ENCODE results near the gene USP7. TPM values are rescaled to one million over a fixed set of nuclear protein-coding genes. Genes with fewer than 3 reads are reported as not detected.

Gene USP7
- polyA plus RNA-seq, 3 donors = 2.4 to 31.7 (median 4.1) TPM

DNA sequence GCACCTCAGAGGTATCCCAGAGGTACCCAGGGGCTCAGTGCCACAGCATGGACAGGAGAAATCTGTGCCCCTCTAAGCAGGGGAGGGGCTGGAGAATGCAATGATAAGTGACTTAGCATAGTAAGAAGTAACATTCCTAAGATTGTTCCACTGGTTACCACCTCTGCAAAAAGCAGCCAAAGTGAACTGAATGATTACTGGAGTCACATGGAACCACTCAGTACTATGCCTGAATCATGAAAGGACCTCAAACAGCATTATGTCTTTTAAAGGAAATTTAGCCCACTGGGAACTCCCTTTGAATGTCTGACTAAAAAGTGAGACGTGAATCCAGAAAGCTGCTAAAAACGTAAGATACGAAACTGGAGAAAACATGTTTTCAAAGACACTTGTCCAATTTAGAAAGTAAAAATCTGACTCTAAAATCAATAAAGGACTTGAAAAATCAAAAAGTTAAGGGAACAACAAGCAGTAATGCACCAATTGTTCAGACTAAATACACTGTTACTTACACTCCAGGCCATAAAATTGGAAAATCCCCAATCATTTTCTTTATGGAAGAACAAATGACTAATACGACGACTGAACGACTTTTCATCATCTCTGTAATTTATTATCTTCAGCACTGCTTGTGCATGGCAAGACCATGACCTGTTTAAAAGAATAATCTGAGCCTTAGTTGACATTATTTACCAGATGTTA lies 42.9 kb downstream of the USP7 start:
- Mint-ChIP-seq H3K4me3 (no peak overlapping the region), H3K9me3 (no peaks in the 10 kb centered on the region), H3K36me3 (peaks cover 87 to 94% of the 10 kb centered on the region in 2 donors), H3K27ac (no peak overlapping the region), H3K27me3 (ENCODE audit: low read depth in 3 of 3) (peaks cover 0 to 3% (median 0%) of the 10 kb centered on the region in 3 donors), H3K4me1 (peaks cover 2% of the 10 kb centered on the region)
- 94% methylated on average over 3 of the region's 6 CpGs for WGBS (ENCODE audit: insufficient coverage)
- H3K4me2 ChIP-seq (replicated peaks; ENCODE audit: extremely low read depth, low read length, poor library complexity, severe bottlenecking) = no peak overlapping the region
- no peak overlapping the region for H3K4me3 ChIP-seq (replicated peaks in 1 of 3; ENCODE audit: low read depth in 2 of 3, low read length in 3 of 3)
- no peaks in the 10 kb centered on the region for H3K4me1 ChIP-seq (ENCODE audit: control insufficient read depth in 1 of 2, insufficient read depth in 2 of 2, low read length in 2 of 2)
- H3K9me3 ChIP-seq (replicated peaks in 1 of 2; ENCODE audit: control insufficient read depth in 1 of 2, insufficient read depth in 1 of 2, low read length in 2 of 2) = no peaks in the 10 kb centered on the region
- peak overlapping the region in 1 of 2 donors; percentile 20 for H3K27ac ChIP-seq (ENCODE audit: low read depth in 1 of 2, low read length in 2 of 2)
- no peaks in the 10 kb centered on the region for H3K27me3 ChIP-seq (ENCODE audit: control insufficient read depth in 2 of 2, insufficient read depth in 2 of 2, low read length in 2 of 2)
- peaks cover 97% of the 10 kb centered on the region for H4K20me1 ChIP-seq (ENCODE audit: insufficient read depth, low read length)
- intact Hi-C loops (cut with micrococcal nuclease) = no loop called here
- no peak for DNase-seq
- H3K79me2 ChIP-seq (ENCODE audit: insufficient read depth, low read length) = peaks cover 47% of the 10 kb centered on the region
- TF ChIP-seq CTCF (IDR thresholded peaks at IDR 0.05) = no peak
- H2AFZ ChIP-seq (ENCODE audit: insufficient read depth, low read depth, low read length, poor library complexity, severe bottlenecking) = no peak overlapping the region
- no peak overlapping the region for H3K9ac ChIP-seq (ENCODE audit: insufficient read depth, low read length, poor library complexity, severe bottlenecking)
- peaks cover 84 to 100% of the 10 kb centered on the region in 2 donors for H3K36me3 ChIP-seq (replicated peaks in 1 of 2; ENCODE audit: control insufficient read depth in 1 of 2, insufficient read depth in 2 of 2, low read length in 2 of 2)

GRCh38 chr16:8919934-8920462 lies 43.7 kb downstream of the USP7 start:
- Histone ChIP-seq H2AFZ (ENCODE audit: insufficient read depth, low read depth, low read length, poor library complexity, severe bottlenecking) (no peak overlapping the region), H3K79me2 (ENCODE audit: insufficient read depth, low read length) (peaks cover 39% of the 10 kb centered on the region), H3K9ac (ENCODE audit: insufficient read depth, low read length, poor library complexity, severe bottlenecking) (no peak overlapping the region), H3K4me1 (ENCODE audit: control insufficient read depth in 1 of 2, insufficient read depth in 2 of 2, low read length in 2 of 2) (no peaks in the 10 kb centered on the region), H3K27me3 (ENCODE audit: control insufficient read depth in 2 of 2, insufficient read depth in 2 of 2, low read length in 2 of 2) (no peaks in the 10 kb centered on the region), H3K27ac (ENCODE audit: low read depth in 1 of 2, low read length in 2 of 2) (no peak overlapping the region), H3K36me3 (replicated peaks in 1 of 2; ENCODE audit: control insufficient read depth in 1 of 2, insufficient read depth in 2 of 2, low read length in 2 of 2) (peaks cover 85 to 100% of the 10 kb centered on the region in 2 donors), H4K20me1 (ENCODE audit: insufficient read depth, low read length) (peaks cover 97% of the 10 kb centered on the region), H3K4me2 (replicated peaks; ENCODE audit: extremely low read depth, low read length, poor library complexity, severe bottlenecking) (no peak overlapping the region), H3K9me3 (replicated peaks in 1 of 2; ENCODE audit: control insufficient read depth in 1 of 2, insufficient read depth in 1 of 2, low read length in 2 of 2) (no peaks in the 10 kb centered on the region), H3K4me3 (replicated peaks in 1 of 3; ENCODE audit: low read depth in 2 of 3, low read length in 3 of 3) (no peak overlapping the region)
- peaks cover 2% of the 10 kb centered on the region for H3K4me1 Mint-ChIP-seq
- H3K36me3 Mint-ChIP-seq = peaks cover 87 to 96% of the 10 kb centered on the region in 2 donors
- H3K9me3 Mint-ChIP-seq = no peaks in the 10 kb centered on the region
- 91% methylated on average over 7 of the region's 11 CpGs for WGBS (ENCODE audit: insufficient coverage)
- intact Hi-C loops (cut with micrococcal nuclease) = loop anchor here in 1 of 2 donors (10.0 kb wide), 1 partner anchor 85 kb away; no protein-coding TSS in a partner anchor
- DNase-seq = no peak
- no peak for TF ChIP-seq CTCF (IDR thresholded peaks at IDR 0.05)
- H3K4me3 Mint-ChIP-seq = no peak overlapping the region
- no peak overlapping the region for H3K27ac Mint-ChIP-seq
- H3K27me3 Mint-ChIP-seq (ENCODE audit: low read depth in 3 of 3) = peaks cover 0 to 3% (median 0%) of the 10 kb centered on the region in 3 donors
